HL-60 (cell line): ENCODE data around the gene MAPRE3.

Experiments
- DNase-seq, 2 experiments: peaks; one replicate each; pipeline ENCODE4 v3.0.0-alpha.2; 2010 to 2020; ENCODE audit warnings: low read depth in 1 of 2, low spot score in 1 of 2
- H3K27ac ChIP-seq: fragments of 250-450 bp; sonication (Bioruptor Pico); replicated peaks from 2 replicates; pipeline ENCODE4 v1.5.1; 2020; ENCODE audit warnings: mild to moderate bottlenecking, moderate library complexity
- H3K27me3 ChIP-seq: fragments of 250-450 bp; sonication (Bioruptor Pico); 2 replicates; pipeline ENCODE4 v1.5.1; 2021; ENCODE audit warnings: mild to moderate bottlenecking, moderate library complexity; ENCODE audit not compliant: insufficient read depth, poor library complexity, severe bottlenecking
- H3K4me3 ChIP-seq: replicated peaks from 2 replicates; pipeline ENCODE4 v1.5.1; 2011; ENCODE audit warnings: mild to moderate bottlenecking, control low read depth, low read length; ENCODE audit not compliant: insufficient read depth
- CTCF ChIP-seq: IDR thresholded peaks from one replicate; pipeline ENCODE4 v1.5.1; 2011; ENCODE audit warnings: low read length, control low read depth, inconsistent platforms; ENCODE audit not compliant: insufficient read depth
- GABPA ChIP-seq: IDR thresholded peaks from 2 replicates; pipeline ENCODE4 v1.6.1; 2012; ENCODE audit warnings: low read depth
- POLR2AphosphoS5 ChIP-seq: IDR thresholded peaks from 2 replicates; pipeline ENCODE4 v1.6.1; 2012; ENCODE audit warnings: low read depth
- SPI1 ChIP-seq: IDR thresholded peaks from 2 replicates; pipeline ENCODE4 v1.6.1; 2012; ENCODE audit warnings: low read depth, mild to moderate bottlenecking, borderline replicate concordance
- TF ChIP-seq, protein P1 (sequence below): IDR thresholded peaks from 2 replicates; pipeline ENCODE4 v1.6.1; 2012; ENCODE audit warnings: low read depth; ENCODE audit not compliant: insufficient replicate concordance

The MAPRE3 gene

GRCh38 chr2:26991717-26992116, 21.3 kb downstream of the MAPRE3 start:
- DNase-seq, result no peak
- TF ChIP-seq GABPA (no peak), POLR2AphosphoS5 (no peak), CTCF (no peak), SPI1 (no peak)
- TF ChIP-seq, protein P1, sequence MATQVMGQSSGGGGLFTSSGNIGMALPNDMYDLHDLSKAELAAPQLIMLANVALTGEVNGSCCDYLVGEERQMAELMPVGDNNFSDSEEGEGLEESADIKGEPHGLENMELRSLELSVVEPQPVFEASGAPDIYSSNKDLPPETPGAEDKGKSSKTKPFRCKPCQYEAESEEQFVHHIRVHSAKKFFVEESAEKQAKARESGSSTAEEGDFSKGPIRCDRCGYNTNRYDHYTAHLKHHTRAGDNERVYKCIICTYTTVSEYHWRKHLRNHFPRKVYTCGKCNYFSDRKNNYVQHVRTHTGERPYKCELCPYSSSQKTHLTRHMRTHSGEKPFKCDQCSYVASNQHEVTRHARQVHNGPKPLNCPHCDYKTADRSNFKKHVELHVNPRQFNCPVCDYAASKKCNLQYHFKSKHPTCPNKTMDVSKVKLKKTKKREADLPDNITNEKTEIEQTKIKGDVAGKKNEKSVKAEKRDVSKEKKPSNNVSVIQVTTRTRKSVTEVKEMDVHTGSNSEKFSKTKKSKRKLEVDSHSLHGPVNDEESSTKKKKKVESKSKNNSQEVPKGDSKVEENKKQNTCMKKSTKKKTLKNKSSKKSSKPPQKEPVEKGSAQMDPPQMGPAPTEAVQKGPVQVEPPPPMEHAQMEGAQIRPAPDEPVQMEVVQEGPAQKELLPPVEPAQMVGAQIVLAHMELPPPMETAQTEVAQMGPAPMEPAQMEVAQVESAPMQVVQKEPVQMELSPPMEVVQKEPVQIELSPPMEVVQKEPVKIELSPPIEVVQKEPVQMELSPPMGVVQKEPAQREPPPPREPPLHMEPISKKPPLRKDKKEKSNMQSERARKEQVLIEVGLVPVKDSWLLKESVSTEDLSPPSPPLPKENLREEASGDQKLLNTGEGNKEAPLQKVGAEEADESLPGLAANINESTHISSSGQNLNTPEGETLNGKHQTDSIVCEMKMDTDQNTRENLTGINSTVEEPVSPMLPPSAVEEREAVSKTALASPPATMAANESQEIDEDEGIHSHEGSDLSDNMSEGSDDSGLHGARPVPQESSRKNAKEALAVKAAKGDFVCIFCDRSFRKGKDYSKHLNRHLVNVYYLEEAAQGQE, result no peak
- no peaks in the 10 kb centered on the region for H3K27me3 ChIP-seq
- no peak overlapping the region for H3K4me3 ChIP-seq
- no peak overlapping the region for H3K27ac ChIP-seq

DNA sequence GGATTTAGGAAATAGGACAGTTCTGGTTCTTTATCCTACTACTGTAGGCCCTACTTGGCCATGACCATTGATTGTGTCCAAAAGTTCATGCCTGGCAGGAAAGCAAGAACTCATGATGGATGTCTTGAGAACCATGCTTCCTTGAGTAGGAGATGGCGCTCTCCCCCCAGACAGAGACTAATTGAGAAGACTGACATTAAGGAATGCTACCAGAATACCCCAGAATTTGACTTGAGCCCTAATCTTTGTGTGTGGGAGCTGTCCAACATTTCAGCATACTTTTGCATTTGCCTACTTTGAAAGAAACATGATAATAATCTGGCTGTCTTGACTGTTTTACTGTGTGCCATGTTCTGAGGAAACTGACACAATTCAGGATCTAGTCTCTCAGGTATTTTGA, 23.3 kb downstream of the MAPRE3 start:
- Histone ChIP-seq H3K4me3 (no peak overlapping the region), H3K27me3 (no peaks in the 10 kb centered on the region), H3K27ac (no peak overlapping the region)
- no peak for DNase-seq
- TF ChIP-seq, protein P1, result peak; percentile 95
- TF ChIP-seq CTCF, result no peak

DNA sequence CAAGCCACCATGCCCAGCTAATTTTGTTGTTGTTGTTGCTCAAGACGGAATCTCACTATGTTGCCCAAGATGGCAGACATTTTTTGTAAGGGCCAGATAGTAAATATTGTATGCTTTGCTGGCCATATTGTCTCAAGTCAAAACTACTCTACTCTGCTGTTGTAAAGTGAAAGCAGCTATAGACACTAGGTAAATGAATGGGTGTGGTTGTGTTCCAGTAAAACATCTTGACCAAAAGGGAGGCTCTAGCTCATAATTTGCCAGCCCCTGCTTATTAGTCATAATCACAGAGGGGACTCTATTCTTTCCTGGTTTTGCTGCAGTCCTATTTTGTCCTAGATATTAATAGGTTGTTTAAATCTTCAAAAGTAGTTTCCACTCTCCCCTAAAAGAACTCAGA, 24.5 kb downstream of the MAPRE3 start:
- DNase-seq, result no peak
- Histone ChIP-seq H3K27ac (no peak overlapping the region), H3K27me3 (no peaks in the 10 kb centered on the region), H3K4me3 (no peak overlapping the region)
- TF ChIP-seq SPI1 (no peak), POLR2AphosphoS5 (no peak)
- TF ChIP-seq, protein P1, result no peak

- H3K27ac ChIP-seq, result no peak overlapping the region
- no peaks in the 10 kb centered on the region for H3K27me3 ChIP-seq
- H3K4me3 ChIP-seq, result no peak overlapping the region
- no peak for DNase-seq
- TF ChIP-seq GABPA (no peak), SPI1 (no peak), CTCF (no peak), POLR2AphosphoS5 (no peak)
- TF ChIP-seq, protein P1, result no peak
Observed at GRCh38 chr2:26997394-26997793, 27.0 kb downstream of the MAPRE3 start.
